Calu3 (cell line): ENCODE data around the gene COPRS. TPM values are rescaled to one million over a fixed set of nuclear protein-coding genes. Genes with fewer than 3 reads are reported as not detected.

ENCODE experiments used
- BruUV-seq: library from RNA; stranded (reverse); fragments of 400-500 nt; replicated peaks from 2 replicates; lab custom pipeline; 2021; lab: Mats Ljungman, UMichigan
- CTCF ChIA-PET: fragments of 300-600 bp; sonication (Branson Sonifier 250); formaldehyde crosslinking; loops from one replicate; lab custom pipeline; 2022; ENCODE audit warnings: antibody characterized with exemption; lab: Charles Lee
- DNase-seq: peaks from one replicate; pipeline ENCODE4 v3.0.0; 2022
- H3K27ac Mint-ChIP-seq: one replicate; pipeline ENCODE4 v1.8.0; 2022; ENCODE audit warnings: mixed read lengths; ENCODE audit not compliant: unreplicated experiment
- H3K27me3 Mint-ChIP-seq: one replicate; pipeline ENCODE4 v1.8.0; 2022; ENCODE audit warnings: mixed read lengths; ENCODE audit not compliant: unreplicated experiment
- H3K36me3 Mint-ChIP-seq: one replicate; pipeline ENCODE4 v1.8.0; 2022; ENCODE audit warnings: mild to moderate bottlenecking, moderate library complexity, mixed read lengths; ENCODE audit not compliant: insufficient read depth, unreplicated experiment
- H3K4me1 Mint-ChIP-seq: one replicate; pipeline ENCODE4 v1.8.0; 2022; ENCODE audit warnings: mild to moderate bottlenecking, low read depth, mixed read lengths; ENCODE audit not compliant: unreplicated experiment
- H3K4me3 Mint-ChIP-seq: one replicate; pipeline ENCODE4 v1.8.0; 2022; ENCODE audit warnings: mild to moderate bottlenecking, low read depth, moderate library complexity, mixed read lengths; ENCODE audit not compliant: unreplicated experiment
- H3K9me3 Mint-ChIP-seq: one replicate; pipeline ENCODE4 v1.8.0; 2022; ENCODE audit warnings: low read depth, mixed read lengths; ENCODE audit not compliant: unreplicated experiment
- CTCF ChIP-seq: fragments of 200-600 bp; IDR thresholded peaks from one replicate; pipeline ENCODE4 v1.8.0; 2022; ENCODE audit warnings: antibody characterized with exemption; ENCODE audit not compliant: unreplicated experiment
- intact Hi-C: fragments of 100-400 bp; cut with micrococcal nuclease; formaldehyde crosslinking; loops from one replicate; pipeline ENCODE4 v1.10.0; 2022; ENCODE audit not compliant: unreplicated experiment
- total RNA-seq: library from RNA; stranded (reverse); gene quantifications from 2 replicates; pipeline ENCODE4 v1.2.3, GENCODE V29; 2022

The COPRS gene
- total RNA-seq, 1 experiment from 2014 or later: 32.6 TPM

DNA sequence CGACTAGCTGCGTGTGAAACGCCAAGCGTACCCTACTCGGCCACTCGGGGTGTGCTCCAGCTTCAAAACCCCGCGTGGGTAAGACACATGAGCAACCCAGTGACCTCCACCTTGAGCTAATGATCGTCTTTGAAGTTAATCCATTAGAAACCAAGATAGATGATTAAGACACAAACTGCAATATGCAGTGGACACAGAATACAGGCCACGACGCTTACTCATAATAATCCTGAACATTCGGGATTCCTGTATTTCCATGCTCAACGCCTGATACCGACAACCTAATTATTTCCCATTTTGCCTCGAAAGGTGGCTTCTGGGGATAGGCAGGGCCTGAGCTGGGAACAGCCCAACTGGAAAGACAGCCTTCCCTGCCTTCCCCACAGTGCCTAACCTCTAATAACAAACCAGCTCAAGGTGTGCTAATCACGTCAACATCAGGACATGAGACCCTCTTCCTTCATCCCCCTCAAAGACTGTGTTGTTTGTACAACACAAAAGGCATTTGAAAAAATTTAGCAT lies 504 bp upstream of the COPRS start:
- DNase-seq: no peak
- Mint-ChIP-seq H3K27me3 (no peaks in the 10 kb centered on the region), H3K36me3 (peaks cover 18% of the 10 kb centered on the region), H3K9me3 (no peaks in the 10 kb centered on the region), H3K4me1 (peaks cover 27% of the 10 kb centered on the region), H3K27ac (peak overlapping the region; percentile 73), H3K4me3 (peak overlapping the region; percentile 54)
- no TSS peak for BruUV-seq
- intact Hi-C loops: no loop called here
- CTCF ChIA-PET: interaction anchor here (0.6 to 1.0 kb wide), 3 partner anchors 18 to 372 kb away, joined by 3 to 6 read pairs (median 4); no protein-coding TSS in a partner anchor
- TF ChIP-seq CTCF: no peak

DNA sequence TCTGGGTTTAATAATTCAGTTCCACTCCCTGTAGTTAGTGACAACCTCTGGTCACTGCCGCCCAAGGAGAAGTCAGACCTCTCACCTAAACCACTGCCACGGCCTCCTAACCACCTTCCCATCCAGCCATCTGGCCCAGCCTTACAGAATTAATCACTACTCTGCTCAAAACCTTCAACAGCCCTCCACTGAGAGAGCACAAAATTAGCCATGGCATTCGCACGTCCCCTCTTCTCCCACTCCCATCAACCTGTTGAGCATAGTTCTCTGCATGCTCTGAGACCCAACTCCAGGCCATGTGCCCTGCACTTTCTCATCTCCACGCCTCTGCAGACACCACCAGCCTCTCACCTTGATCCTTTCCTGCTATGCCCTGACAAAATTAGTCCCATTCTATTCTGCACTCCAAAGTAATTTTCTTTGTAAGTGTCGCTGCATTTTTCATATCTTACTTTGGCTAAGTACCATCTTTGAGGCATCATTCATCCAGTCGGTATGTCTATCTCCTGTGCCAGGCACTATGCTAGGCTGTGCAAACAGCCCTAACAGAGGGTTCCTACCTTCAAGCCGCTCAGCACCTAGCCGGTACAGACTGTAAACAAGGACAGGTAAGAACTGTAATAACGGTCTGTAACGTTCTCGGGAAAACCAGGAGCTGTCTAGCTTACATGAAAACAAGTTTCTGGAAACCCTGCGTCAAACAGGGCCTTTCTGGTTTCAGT lies 963 bp downstream of the COPRS start:
- Mint-ChIP-seq H3K36me3 (peaks cover 21% of the 10 kb centered on the region), H3K27ac (peak overlapping the region; percentile 30), H3K4me3 (peak overlapping the region; percentile 69), H3K9me3 (no peaks in the 10 kb centered on the region), H3K4me1 (peaks cover 27% of the 10 kb centered on the region), H3K27me3 (no peaks in the 10 kb centered on the region)
- BruUV-seq: no TSS peak
- no peak for TF ChIP-seq CTCF
- DNase-seq: no peak
- intact Hi-C loops: no loop called here
- CTCF ChIA-PET: no interaction called here

GRCh38 chr17:31856750-31857149 lies 2.3 kb downstream of the COPRS start:
- no peak for TF ChIP-seq CTCF
- BruUV-seq: no TSS peak
- peaks cover 19% of the 10 kb centered on the region for H3K36me3 Mint-ChIP-seq
- peaks cover 27% of the 10 kb centered on the region for H3K4me1 Mint-ChIP-seq
- intact Hi-C loops: no loop called here
- CTCF ChIA-PET: interaction anchor here (0.7 kb wide), 1 partner anchor 468 kb away, joined by 3 read pairs; no protein-coding TSS in a partner anchor
- no peaks in the 10 kb centered on the region for H3K27me3 Mint-ChIP-seq
- DNase-seq: no peak
- H3K4me3 Mint-ChIP-seq: no peak overlapping the region
- H3K27ac Mint-ChIP-seq: no peak overlapping the region
- H3K9me3 Mint-ChIP-seq: no peaks in the 10 kb centered on the region

DNA sequence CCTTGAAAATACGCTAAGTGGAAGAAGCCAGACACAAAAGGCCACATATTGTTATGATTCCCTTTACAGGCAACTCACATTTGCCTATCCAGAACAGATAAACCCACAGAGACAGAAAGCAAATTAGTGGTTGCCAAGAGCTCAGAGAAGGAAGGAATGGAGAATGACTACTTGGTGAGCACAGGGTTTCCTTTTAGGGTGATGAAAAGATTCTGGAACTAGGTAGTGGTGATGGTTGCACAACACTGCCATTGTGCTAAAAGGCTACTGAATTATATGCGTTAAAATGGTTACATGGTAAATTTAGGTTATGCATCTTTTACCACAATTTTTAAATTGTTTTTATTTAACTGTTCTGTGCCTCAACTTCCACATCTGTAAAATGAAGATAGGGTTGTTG lies 4.4 kb downstream of the COPRS start:
- Mint-ChIP-seq H3K27me3 (no peaks in the 10 kb centered on the region), H3K4me3 (no peak overlapping the region), H3K36me3 (peaks cover 19% of the 10 kb centered on the region), H3K9me3 (no peaks in the 10 kb centered on the region), H3K27ac (no peak overlapping the region), H3K4me1 (peaks cover 22% of the 10 kb centered on the region)
- BruUV-seq: no TSS peak
- DNase-seq: no peak
- CTCF ChIA-PET: interaction anchor here (0.6 kb wide), 1 partner anchor 94 kb away, joined by 4 read pairs; no protein-coding TSS in a partner anchor
- no peak for TF ChIP-seq CTCF
- intact Hi-C loops: no loop called here
